HL-60/S4 (cell line): Measurements from ENCODE around the gene ARHGEF10L.

Experiments used
- in situ Hi-C: fragments of 300-500 bp; cut with MboI; formaldehyde crosslinking; loops from 2 replicates; pipeline ENCODE4 v1.14.3; 2022; ENCODE audit warnings: low sequenced_read_pairs

ARHGEF10L gene

DNA sequence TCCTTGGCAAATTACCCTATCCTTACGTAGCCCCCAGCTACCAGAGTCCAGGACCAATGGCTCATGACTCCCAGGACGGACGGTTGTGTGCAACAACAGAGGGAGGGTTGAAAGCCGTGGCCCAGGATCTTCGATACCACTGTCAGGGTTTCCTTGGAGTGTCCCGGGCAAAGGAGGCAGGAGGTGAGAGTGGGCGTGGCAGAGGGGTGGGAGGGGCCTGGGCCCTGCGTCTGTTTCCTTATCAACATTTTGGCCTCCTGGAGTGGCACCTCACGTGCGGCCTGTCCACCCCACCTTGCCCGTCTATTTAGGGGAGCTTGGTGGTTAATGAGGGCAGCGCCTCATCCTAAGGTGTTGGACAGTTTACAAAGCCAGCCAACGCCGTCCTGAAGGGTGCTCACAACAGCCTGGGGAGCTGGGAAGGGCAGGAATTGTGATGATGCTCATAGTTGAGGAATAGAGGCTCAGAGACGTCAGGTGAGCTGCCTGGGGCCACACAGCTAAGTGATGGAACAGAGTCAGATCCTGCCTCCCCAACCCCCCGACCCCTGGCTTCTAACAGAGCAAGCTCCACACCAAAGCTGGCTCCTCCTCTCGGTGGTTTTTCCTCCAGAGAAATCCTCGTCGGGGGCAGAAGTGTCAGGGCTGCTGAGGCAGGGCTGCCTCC, 17.4 kb upstream of the ARHGEF10L start:
- in situ Hi-C loops: no loop called here

GRCh38 chr1:17523321-17524041, 16.0 kb upstream of the ARHGEF10L start:
- in situ Hi-C loops: no loop called here

DNA sequence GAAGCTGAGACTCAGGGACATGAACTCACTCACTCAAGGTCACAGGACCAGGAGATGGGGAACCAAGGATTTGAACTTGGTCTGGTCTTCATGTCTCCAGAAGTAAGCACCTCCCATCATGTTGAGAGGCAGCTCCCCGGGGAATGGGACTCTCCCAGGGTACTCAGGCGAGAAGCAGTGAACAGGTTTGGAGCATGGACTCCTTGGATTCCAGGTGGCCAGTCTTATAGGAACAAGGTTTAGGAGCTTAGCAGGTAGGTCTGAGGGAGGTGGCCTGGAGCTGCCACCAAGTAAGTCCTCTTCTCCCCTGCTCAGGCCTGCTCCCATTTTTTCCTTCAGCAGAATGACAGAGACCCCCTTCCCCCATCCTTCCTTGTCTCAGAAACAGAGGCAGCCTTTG, 14.9 kb upstream of the ARHGEF10L start:
- in situ Hi-C loops: no loop called here

DNA sequence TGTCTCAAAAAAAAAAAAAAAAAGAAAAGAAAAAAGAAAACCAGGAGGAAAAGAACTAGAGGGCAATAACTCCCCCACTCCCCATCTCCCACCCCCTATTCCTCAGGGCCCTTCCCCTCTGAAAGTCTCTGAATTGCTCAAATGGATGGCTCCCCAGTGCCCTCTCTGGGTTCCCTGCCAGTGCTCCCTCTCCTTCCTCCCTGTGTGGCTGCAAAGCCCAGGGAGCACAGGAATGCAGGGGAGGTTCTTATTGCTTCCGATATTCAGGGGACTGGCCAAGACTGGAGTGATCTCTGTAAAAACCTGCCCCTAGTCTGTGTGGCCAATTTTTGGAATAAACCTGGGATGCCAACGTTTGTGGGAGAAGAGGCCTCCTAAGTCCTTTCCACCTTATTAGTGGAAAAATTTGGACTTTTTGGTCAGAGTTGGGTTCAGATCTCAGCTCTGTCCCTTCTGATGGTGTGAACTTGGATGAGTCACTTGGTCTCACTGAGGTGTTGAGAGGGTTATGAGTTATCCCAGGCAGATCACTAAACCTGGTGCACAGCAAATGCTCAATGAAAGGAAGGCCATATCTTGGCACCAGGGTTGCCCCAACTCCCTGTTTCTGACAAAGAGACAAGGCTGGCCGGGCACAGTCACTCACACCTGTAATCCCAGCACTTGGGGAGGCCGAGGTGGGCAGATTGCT, 13.4 kb upstream of the ARHGEF10L start:
- in situ Hi-C loops: no loop called here

GRCh38 chr1:17527036-17527914, 12.2 kb upstream of the ARHGEF10L start:
- in situ Hi-C loops: no loop called here

DNA sequence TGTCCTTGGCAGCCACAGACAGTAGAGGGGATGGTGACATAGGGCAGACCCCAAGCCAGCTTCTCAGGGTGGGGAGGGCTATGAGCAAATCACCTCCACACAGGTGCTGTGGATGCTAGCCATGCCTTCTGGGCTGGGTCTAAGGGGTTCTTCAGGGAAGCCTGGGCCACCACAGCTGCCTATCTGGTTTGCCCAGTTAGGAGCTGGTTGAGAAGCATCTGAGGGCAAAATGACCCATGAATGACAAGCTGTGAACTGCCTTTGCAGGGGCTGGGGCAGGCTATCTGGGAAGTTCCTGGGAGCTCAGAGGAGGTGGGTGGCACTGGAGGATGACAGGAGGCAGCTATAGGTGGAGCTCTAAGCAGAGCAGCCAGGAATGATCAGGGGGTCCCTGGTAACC, 10.1 kb upstream of the ARHGEF10L start:
- in situ Hi-C loops: no loop called here

DNA sequence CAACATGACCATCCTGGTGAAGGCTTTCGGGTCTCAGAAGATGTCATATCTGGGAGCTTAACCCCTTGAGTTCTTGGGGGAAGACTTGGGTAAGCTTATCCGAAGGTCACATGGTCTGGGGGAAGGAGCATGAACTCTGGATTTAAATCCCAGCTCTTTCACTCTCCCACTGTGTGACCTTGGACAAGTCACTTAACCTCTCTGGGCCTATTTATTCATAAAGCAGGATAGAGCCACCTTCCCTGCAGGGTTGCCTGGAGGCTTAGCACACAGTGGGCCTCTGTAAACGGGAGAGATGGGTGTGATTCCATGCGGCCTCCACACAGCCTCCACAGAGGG, 8.2 kb upstream of the ARHGEF10L start:
- in situ Hi-C loops: no loop called here

DNA sequence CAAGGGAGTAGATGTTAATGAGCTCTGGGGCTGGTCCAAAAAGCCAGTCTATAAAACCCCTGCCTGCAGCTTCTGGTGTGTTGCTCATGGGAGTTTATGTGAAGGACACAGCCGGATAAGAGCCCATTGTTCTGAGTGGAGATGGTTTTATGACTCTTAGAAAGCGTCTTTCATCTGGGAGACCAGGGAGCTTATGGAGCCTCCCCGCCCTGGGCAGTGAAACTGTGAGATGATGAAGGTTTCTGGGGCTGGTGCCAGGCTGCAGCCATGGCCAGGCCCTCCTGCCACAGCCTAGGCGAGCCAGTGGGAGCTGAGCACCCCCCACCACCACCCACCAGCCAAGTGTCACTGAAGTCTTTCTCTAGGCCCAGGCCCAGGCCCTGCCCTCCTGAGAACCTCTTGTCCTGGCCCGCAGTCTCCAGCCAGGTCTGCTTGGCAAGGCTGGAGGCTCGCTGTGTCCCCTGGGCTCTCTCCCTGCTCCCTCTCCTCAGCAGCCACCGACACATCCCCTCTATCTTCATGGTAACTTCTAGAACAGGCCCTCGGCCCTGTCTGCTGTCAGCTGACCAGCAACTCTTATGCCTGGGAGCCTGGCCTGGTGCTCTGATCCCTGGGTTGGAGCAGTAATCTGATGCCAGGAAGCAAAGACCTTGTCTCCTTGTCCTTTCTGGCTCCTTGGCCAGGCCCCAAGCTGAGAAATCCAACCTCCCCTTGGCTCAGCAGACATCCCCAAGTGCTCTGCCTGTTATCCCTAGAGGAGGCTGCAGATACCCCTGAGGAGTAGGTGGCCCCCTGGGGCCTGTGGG, 7.6 kb upstream of the ARHGEF10L start:
- in situ Hi-C loops: no loop called here

GRCh38 chr1:17533201-17533600, 6.3 kb upstream of the ARHGEF10L start:
- in situ Hi-C loops: no loop called here

DNA sequence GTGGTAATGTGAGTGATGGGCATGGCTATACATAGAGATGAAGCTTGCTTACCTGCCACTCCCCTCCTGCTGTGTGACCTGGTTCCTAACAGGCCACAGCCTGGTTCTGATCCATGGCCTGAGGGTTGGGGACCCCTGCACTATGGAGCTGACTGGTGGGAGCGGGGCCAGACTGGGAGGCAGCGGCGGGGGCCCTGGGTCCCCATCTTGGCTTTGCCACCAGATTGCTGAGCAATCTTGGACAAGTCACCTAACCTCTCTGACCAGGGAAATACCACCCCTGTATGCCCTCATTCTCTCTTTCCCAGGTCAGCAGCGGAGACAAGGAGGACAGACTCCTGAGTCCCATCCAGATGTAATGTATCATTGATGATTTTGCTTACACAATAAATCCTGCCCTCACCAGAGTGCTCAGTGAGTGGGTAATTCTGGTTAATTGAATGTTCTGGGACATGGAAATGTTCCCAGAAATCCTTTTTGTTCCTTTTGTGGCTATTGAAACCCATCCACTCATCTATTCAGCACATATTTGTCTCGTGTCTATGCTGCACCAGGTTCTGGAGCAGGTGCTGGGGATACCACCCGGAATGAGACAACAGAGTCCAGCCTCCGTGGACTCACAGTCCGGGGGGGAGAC, 4.1 kb upstream of the ARHGEF10L start:
- in situ Hi-C loops: no loop called here

- in situ Hi-C loops: no loop called here
Observed at GRCh38 chr1:17538010-17538409, 1.5 kb upstream of the ARHGEF10L start.

GRCh38 chr1:17538428-17539117, 925 bp upstream of the ARHGEF10L start:
- in situ Hi-C loops: no loop called here

DNA sequence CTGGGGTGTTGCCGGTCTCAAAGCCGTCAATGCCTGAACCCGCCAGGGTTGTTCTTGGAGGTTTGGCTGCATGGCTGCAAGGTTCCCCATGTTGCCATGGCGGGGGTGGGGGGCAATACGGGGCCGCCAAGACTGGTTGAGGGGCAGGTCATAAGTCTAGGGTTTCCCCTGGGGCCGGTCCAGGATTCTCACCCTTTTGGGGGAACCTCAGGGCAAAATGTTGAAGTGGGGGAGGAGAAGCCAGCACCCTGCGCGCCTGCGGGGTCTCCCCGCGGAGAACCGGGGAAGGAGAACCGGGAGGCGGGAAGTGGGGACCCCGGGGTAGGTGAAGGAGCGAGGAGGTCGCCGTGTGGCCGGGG, 401 bp upstream of the ARHGEF10L start:
- in situ Hi-C loops: no loop called here

GRCh38 chr1:17540255-17541001, 930 bp downstream of the ARHGEF10L start:
- in situ Hi-C loops: no loop called here

DNA sequence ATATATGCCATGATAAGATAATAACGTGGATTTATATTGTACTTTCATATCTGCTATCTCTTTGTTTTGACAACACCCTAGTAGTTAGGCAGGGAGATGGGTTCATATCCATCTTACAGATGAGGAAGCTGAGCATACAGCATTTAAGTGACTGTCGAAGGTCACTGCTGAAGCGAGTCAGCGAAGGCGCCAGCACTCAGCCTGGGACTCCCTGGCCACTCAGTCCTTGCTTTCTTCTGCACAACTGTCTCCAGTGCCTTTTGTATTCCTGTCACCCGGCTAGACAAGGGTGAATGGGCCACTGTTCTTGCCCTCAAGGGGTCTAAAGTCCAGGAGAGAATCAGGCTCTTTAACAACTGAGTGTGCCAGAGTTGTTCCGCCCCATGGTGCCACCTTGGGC, 3.1 kb downstream of the ARHGEF10L start:
- in situ Hi-C loops: no loop called here

DNA sequence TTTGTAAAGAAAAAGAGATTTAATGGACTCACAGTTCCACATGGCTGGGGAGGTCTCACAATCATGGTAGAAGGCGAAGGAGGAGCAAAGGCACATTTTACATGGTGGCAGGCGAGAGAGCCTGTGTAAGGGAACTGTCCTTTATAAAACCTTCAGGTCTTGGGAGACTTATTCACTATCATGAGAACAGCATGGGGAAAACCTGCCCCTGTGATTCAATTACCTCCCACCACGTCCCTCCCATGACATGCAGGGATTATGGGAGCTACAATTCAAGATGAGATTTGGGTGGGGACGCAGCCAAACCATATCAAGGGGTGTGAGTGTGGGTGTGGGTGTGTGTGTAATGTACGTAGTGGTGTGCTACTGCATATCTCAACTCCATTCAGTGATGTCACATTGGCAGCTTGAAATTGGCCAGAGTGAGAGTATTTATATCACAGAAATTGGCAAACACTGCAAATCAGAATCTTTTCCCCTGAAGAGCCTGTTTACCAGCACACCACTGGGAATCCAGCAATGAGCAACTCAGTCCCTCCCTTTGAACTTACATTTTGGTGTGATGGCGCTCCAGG, 5.4 kb downstream of the ARHGEF10L start:
- in situ Hi-C loops: no loop called here

DNA sequence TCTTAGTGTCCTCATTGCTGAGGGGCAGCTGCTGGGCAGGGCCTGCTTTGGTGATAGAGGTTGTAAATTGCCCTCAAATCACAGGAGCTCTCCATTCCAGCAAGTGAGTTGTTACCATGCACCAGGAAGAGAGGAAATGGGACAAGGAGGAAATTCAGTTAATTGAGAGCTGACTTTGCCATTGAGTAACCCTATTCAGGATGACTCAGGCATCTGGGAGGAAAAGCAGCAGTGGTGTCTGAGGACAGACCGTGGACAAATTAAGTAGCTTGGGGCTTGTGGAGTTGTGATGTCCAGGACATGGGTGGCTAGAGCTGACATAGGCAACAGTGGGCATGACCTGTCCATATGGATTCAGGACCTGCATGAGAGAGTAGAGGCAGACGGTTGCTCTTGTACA, 5.9 kb downstream of the ARHGEF10L start:
- in situ Hi-C loops: no loop called here

- in situ Hi-C loops: no loop called here
Observed at GRCh38 chr1:17546946-17547670, 7.6 kb downstream of the ARHGEF10L start.
